H1 (cell line): Measurements from ENCODE around the gene CDCP1. TPM values are rescaled to one million over a fixed set of nuclear protein-coding genes. Genes with fewer than 3 reads are reported as not detected.

Experiments used
- BACH1 ChIP-seq: IDR thresholded peaks from 2 replicates; pipeline ENCODE4 v1.6.1; 2012; ENCODE audit warnings: low read length, improper control_type of control experiment
- E2F6 ChIP-seq: IDR thresholded peaks from 2 replicates; pipeline ENCODE4 v1.6.1; 2012; ENCODE audit warnings: inconsistent platforms
- EP300 ChIP-seq, 2 experiments: IDR thresholded peaks; 1 replicate in 1 of 2; 2 replicates in 1 of 2; pipeline ENCODE4 v1.6.1; 2011 to 2012; ENCODE audit warnings: low read depth in 2 of 2, low read length in 2 of 2, mild to moderate bottlenecking in 2 of 2, borderline replicate concordance in 1 of 2, inconsistent platforms in 1 of 2, moderate library complexity in 1 of 2
- SIX5 ChIP-seq: IDR thresholded peaks from 2 replicates; pipeline ENCODE4 v1.6.1; 2011; ENCODE audit warnings: mild to moderate bottlenecking, low read depth, low read length
- polyA plus RNA-seq, 7 experiments: library from polyadenylated mRNA; depleted of rRNA in 3 of 7; stranded (reverse) in 5 of 7; unstranded in 2 of 7; fragments of >200 nt in 5 of 7; fragments of 200-250 nt in 2 of 7; gene quantifications; 1 replicate in 5 of 7; 2 replicates in 1 of 7; 4 replicates in 1 of 7; pipeline versions ENCODE4 v1.2.1 to v1.2.3, GENCODE V29; 2011 to 2013; ENCODE audit warnings: missing spikeins in 2 of 7, mixed read lengths in 2 of 7
- total RNA-seq: library from RNA; stranded (reverse); fragmentation: NEBNext Ultra II Directional; extraction: Animal tissue kit (Norgen Biotek cat#: 25700); gene quantifications from 2 replicates; pipeline ENCODE4 v1.2.1, GENCODE V29; 2021

CDCP1 gene
- total and polyA plus RNA-seq, 2 of the 8 experiments (the other 6 are each of a cell fraction or from before 2014, with no cell fraction given), result 10.0 to 23.3 TPM

- TF ChIP-seq SIX5 (no peak), E2F6 (no peak), BACH1 (no peak), EP300 (IDR thresholded peaks at IDR 0.05; ENCODE audit: borderline replicate concordance in 1 of 2, low read depth in 2 of 2, low read length in 2 of 2) (no peak)
Observed at GRCh38 chr3:45057557-45057956, 88.6 kb downstream of the CDCP1 start (continued).
